GM18858 (cell line): ENCODE results near the gene ATG2A.
"Not testable (repeated sequence)": the region's sequence is repeated elsewhere in the genome, so short reads cannot be mapped to it uniquely, and the experiment has no call there.

Source experiments
- ATAC-seq: cut with Tn5 transposase; IDR thresholded peaks from one replicate; pipeline ENCODE4 v1.9.1; 2021; ENCODE audit not compliant: unreplicated experiment

ATG2A gene

DNA sequence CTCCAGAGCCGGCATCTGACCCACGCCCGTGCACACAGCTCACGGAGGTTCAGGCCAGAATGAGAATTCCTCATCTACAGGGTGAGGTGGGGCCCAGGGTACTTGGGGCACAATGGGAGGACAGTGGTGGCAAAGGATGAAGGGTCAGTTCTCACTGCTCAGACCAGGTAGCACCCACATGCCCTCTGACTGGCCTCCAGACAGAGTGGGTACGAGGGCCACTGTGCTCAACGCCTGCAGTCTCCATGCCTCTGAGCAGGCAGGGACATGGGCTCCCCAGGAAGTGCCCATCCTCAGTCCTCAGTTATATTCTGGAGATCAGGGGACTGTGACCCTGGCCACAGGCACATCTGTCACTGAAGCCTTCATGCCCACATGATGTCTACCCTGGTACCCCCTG lies 59.5 kb downstream of the ATG2A start:
- no peak for ATAC-seq

DNA sequence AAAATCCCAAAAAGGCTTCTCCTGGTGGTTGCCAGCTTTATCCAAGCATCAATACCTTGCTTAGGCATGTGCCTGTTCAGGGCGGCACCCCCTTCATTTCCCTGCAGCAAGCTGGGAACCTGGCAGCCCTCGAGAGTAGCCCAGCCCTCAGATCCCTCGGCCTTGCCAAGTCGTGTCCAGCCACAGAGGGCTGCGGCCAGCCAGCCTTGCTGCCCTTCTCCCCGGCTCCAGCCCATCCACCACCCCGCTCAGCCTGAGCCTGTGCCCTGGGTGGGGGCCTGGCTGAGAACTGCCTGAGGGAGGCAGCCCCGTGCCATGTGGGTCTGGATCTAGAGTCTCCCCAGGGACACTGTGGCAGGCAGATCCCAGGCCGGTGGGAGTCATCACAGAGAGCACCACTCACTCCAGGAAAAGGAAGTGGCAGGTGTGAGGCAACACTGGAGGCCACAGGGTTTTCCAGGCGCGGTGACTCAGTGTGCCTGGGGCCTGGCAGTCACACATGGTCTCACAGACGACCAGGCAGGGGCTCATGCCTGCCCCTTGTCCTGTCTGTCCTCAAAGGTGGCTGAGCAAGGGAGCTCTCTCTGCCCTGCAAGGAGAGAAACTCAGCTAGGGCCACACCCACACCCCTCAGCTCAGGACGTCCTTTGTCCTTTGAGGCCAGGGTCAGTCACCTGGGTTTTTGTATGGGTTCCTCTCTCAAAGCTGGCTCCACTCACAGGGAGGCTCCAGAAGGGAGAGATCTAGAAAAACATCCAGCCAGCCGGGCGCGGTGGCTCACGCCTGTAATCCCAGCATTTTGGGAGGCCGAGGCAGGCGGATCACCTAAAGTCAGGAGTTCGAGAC lies 60.4 kb downstream of the ATG2A start:
- no peak for ATAC-seq

GRCh38 chr11:64855596-64856304 lies 61.3 kb downstream of the ATG2A start:
- no peak for ATAC-seq

GRCh38 chr11:64854534-64855502 lies 62.2 kb downstream of the ATG2A start:
- ATAC-seq = no peak

GRCh38 chr11:64854157-64854533 lies 62.9 kb downstream of the ATG2A start:
- ATAC-seq = no peak

- no peak for ATAC-seq
Observed at GRCh38 chr11:64853709-64854108, 63.3 kb downstream of the ATG2A start.

DNA sequence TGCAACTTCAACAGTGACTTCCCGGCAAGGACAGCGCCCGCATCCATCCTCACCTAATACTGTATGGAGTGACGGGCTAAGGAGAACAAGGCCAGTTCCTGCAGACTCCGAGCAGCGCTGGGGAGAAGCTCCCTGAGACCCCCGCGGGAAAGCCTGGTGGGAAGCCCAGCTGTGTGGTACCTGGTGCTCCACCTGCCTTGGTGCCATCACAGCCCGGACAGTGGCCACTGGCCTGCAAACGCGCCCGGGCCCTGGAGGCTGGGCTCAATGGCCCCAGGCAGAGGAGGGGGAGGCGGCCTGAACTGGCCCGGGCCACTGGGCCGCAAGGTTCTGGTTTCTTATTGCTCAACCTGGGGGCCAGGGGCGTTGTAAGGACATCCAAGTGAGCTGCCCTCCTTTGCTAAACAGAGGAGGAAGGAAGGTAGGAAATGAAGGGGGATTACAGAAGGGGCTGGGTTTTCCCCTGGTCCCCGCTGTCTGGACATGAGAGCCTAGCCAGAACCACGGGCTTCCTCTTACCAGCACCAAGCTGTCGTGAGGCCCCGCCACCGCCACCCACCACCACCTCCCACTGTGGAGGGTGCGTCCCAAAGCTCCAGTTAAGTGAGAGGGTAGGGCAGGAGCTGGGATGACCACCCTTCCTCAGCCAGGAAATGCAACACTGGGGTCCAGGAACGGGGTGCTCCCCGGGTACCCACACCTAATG lies 64.1 kb downstream of the ATG2A start:
- no peak for ATAC-seq

- no peak for ATAC-seq
Observed at GRCh38 chr11:64851831-64852351, 65.1 kb downstream of the ATG2A start.

DNA sequence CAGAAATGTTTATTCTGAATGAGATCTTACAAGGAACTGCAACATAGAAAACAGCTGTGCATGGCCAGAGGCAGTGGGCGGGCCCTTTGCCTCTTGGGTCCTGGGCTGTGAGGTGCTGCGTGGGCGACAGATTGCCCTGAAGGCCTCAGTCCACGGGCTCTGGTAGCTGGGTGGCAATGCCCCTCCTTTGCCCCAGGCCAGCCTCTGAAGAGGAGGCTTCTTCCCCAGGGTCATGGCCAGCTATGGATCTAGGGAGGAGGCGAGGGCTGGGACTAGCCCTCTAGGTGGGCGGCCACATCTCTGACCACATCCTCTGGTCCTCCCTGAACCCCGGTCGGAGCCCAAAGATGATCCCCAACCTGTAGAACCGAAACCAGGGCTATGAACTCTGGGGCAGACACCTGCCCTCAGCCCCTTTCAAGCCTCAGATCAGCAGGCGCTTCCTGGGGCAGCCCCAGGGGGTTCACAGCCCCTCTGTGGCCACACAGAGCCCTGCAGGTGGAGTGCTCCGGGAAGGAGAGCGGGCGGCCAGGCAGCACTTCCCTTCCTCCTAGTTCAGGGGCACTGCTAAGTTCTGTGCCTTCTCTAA lies 65.9 kb downstream of the ATG2A start:
- peak; percentile 49 for ATAC-seq

- ATAC-seq = no peak
Observed at GRCh38 chr11:64849598-64850356, 67.2 kb downstream of the ATG2A start.

DNA sequence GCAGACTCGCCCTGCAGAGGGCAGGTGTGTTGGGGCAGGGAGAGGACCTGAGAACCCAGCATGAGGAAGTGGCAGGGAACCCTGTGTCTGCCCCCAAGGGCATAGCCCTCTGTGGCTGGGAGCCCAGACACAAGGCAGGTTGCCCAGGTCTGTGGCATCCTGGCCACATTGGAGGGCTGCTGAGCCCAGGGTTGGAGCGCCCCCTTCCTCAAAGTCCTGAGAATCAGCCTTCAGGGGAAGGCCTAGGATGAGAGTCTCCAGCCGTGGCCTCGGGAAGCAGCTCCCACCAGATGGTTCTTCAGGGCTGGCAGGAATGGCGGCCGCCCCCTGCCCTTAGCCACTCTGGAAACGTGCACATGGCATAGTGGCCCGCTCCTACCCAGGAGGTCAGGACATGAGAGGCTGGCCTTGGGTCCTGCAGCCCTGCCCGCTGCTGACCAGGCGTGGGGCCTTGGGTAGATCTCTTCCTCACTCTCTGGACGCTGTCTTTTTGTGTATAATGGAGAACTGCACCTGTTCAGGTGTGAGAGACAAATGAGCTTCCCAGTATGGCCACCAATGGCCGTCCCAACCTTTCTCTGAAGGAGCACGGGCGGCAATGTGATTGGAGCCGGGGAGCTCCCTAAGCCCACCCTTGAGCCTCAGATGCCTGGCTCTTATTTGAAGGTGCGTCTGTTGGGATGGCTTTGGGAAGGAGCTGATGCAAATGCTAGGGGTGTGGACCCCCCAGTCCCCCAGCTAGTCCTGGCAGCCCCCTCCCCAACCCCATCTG lies 68.0 kb downstream of the ATG2A start:
- no peak for ATAC-seq

GRCh38 chr11:64848214-64848825 lies 68.7 kb downstream of the ATG2A start:
- no peak for ATAC-seq

- ATAC-seq = no peak
Observed at GRCh38 chr11:64846998-64847666, 69.9 kb downstream of the ATG2A start.

- ATAC-seq = not testable (repeated sequence)
Observed at GRCh38 chr11:64845776-64846129, 71.3 kb downstream of the ATG2A start.

- no peak for ATAC-seq
Observed at GRCh38 chr11:64845129-64845775, 71.8 kb downstream of the ATG2A start.
